Measurements from ENCODE around the gene DCLK1.

DCLK1 gene

GRCh38 chr13:36033035-36033434 lies 98.1 kb downstream of the DCLK1 start:
- no peak overlapping the region for H3K4me3 ChIP-seq (IDR thresholded peaks at IDR 0.05; ENCODE audit: insufficient read depth, low read depth, low read length)
- no peak overlapping the region for H3K4me2 ChIP-seq
- no peaks in the 10 kb centered on the region for H3K4me1 ChIP-seq (ENCODE audit: low read depth, poor library complexity, severe bottlenecking)
- H3K27me3 ChIP-seq (ENCODE audit: insufficient read depth, low read depth), result no peaks in the 10 kb centered on the region
- H3K79me2 ChIP-seq (ENCODE audit: insufficient read depth, low read depth), result no peaks in the 10 kb centered on the region
- no peak overlapping the region for H2AFZ ChIP-seq (ENCODE audit: low read depth)
- no peak overlapping the region for H3K27ac ChIP-seq
- H4K20me1 ChIP-seq (ENCODE audit: insufficient read depth), result no peaks in the 10 kb centered on the region
- no peaks in the 10 kb centered on the region for H3K36me3 ChIP-seq (ENCODE audit: insufficient read depth)
- no peak for TF ChIP-seq CTCF (conservative IDR thresholded peaks at IDR 0.05; ENCODE audit: low read depth, low read length)
- no peak overlapping the region for H3K9ac ChIP-seq

- H3K79me2 ChIP-seq (ENCODE audit: insufficient read depth, low read depth), result no peaks in the 10 kb centered on the region
- H2AFZ ChIP-seq (ENCODE audit: low read depth), result no peak overlapping the region
Observed at GRCh38 chr13:36031490-36031889, 99.7 kb downstream of the DCLK1 start.

GRCh38 chr13:36030670-36031331 lies 100.4 kb downstream of the DCLK1 start:
- Histone ChIP-seq H4K20me1 (ENCODE audit: insufficient read depth) (no peaks in the 10 kb centered on the region), H3K4me1 (ENCODE audit: low read depth, poor library complexity, severe bottlenecking) (no peaks in the 10 kb centered on the region), H3K79me2 (ENCODE audit: insufficient read depth, low read depth) (no peaks in the 10 kb centered on the region), H3K4me3 (IDR thresholded peaks at IDR 0.05; ENCODE audit: insufficient read depth, low read depth, low read length) (no peak overlapping the region), H3K36me3 (ENCODE audit: insufficient read depth) (no peaks in the 10 kb centered on the region), H3K9ac (no peak overlapping the region), H3K27me3 (ENCODE audit: insufficient read depth, low read depth) (no peaks in the 10 kb centered on the region), H2AFZ (ENCODE audit: low read depth) (no peak overlapping the region), H3K27ac (no peak overlapping the region), H3K4me2 (no peak overlapping the region)
- no peak for TF ChIP-seq CTCF (conservative IDR thresholded peaks at IDR 0.05; ENCODE audit: low read depth, low read length)

More at GRCh38 chr13:36031490-36031889, 99.7 kb downstream of the DCLK1 start:
- Histone ChIP-seq H3K4me3 (IDR thresholded peaks at IDR 0.05; ENCODE audit: insufficient read depth, low read depth, low read length) (no peak overlapping the region), H3K4me1 (ENCODE audit: low read depth, poor library complexity, severe bottlenecking) (no peaks in the 10 kb centered on the region), H3K36me3 (ENCODE audit: insufficient read depth) (no peaks in the 10 kb centered on the region), H3K4me2 (no peak overlapping the region), H3K27me3 (ENCODE audit: insufficient read depth, low read depth) (no peaks in the 10 kb centered on the region), H3K27ac (no peak overlapping the region), H4K20me1 (ENCODE audit: insufficient read depth) (no peaks in the 10 kb centered on the region), H3K9ac (no peak overlapping the region)
- TF ChIP-seq CTCF (conservative IDR thresholded peaks at IDR 0.05; ENCODE audit: low read depth, low read length), result no peak

DNA sequence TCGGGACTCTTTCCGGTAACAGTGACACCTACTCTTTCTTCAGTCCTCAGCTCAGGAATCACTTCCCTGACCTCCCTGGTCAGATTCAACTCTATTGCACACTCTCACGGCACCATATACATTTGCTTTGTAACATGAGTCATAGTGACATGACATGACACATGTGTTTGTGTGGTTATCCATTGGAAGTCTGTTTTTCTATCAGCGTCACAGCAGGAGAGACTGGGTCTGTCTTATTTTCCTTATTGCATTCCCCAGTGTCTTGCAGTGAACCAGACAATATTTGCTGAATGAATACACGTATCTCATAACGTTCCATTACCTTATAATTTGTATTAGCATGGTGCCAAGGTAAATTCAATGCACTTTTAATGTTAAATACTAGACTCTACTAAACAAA lies 102.0 kb downstream of the DCLK1 start:
- no peak overlapping the region for H3K4me2 ChIP-seq
- H3K4me1 ChIP-seq (ENCODE audit: low read depth, poor library complexity, severe bottlenecking), result no peaks in the 10 kb centered on the region
- H3K9ac ChIP-seq, result no peak overlapping the region
- no peak overlapping the region for H3K4me3 ChIP-seq (IDR thresholded peaks at IDR 0.05; ENCODE audit: insufficient read depth, low read depth, low read length)
- no peaks in the 10 kb centered on the region for H3K79me2 ChIP-seq (ENCODE audit: insufficient read depth, low read depth)
- TF ChIP-seq CTCF (conservative IDR thresholded peaks at IDR 0.05; ENCODE audit: low read depth, low read length), result no peak
- H4K20me1 ChIP-seq (ENCODE audit: insufficient read depth), result no peaks in the 10 kb centered on the region
- H3K27ac ChIP-seq, result no peak overlapping the region
- no peaks in the 10 kb centered on the region for H3K27me3 ChIP-seq (ENCODE audit: insufficient read depth, low read depth)
- no peak overlapping the region for H2AFZ ChIP-seq (ENCODE audit: low read depth)
- no peaks in the 10 kb centered on the region for H3K36me3 ChIP-seq (ENCODE audit: insufficient read depth)
